GM19239 (cell line): Measurements from ENCODE around the gene WAS.
A peak's percentile ranks its signal among the peaks of the same experiment; 100 is the strongest.
"Not testable (repeated sequence)": the region's sequence is repeated elsewhere in the genome, so short reads cannot be mapped to it uniquely, and the experiment has no call there.

Source experiments
- DNase-seq: peaks from one replicate; pipeline ENCODE4 v3.0.0; 2011; ENCODE audit warnings: low spot score; ENCODE audit not compliant: insufficient read length
- FAIRE-seq: peaks from 2 replicates; lab custom pipeline; 2011; peaks lifted over from hg19 to GRCh38; lab: Jason Lieb, UNC

Gene WAS

DNA sequence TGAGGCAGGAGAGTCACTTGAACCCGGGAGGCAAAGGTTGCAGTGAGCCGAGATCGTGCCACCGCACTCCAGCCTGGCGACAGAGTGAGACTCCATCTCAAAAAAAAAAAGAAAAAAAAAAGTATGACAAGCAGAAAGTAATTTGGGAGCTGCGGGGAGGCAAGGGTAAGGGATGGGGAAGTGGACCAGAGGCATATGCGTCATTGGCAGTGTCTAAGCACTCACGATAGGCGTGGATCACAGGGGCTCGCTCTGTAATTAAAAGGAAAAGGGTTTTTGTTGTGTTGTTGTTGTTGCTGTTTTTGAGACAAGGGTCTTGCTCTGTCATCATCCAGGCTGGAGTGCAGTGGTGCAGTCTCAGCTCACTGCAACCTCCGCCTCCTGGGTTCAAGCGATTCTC lies 804 bp upstream of the WAS start:
- not testable (repeated sequence) for FAIRE-seq

DNA sequence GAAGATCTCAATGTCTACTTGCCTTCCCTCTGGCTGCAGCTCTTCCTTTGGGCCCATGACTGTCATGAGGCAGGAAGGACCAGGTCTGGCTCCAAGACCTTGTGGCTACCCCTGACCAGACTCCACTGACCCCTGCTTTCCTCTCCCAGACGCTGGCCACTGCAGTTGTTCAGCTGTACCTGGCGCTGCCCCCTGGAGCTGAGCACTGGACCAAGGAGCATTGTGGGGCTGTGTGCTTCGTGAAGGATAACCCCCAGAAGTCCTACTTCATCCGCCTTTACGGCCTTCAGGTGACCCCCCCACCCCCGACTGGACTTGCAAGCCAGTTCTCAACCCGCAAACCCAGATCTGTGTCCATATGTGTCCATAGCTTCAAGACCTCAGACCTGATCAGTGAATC lies 535 bp downstream of the WAS start:
- FAIRE-seq (peak; percentile 80), DNase-seq (no peak)

More for the DNA sequence above, 804 bp upstream of the WAS start:
- not testable (repeated sequence) for DNase-seq

DNA sequence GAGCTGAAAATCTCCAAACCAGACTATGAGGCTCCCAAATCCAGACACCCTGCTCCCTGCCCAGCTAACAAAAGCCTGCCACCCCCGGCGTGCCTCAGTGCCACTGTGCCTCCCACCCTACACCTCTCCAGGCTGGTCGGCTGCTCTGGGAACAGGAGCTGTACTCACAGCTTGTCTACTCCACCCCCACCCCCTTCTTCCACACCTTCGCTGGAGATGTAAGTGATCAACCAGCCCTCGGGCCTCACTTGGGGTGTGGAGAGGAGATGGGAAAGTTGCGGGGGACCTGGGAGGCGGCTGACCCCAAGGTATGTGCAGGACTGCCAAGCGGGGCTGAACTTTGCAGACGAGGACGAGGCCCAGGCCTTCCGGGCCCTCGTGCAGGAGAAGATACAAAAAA lies 1.8 kb downstream of the WAS start:
- no peak for DNase-seq
- no peak for FAIRE-seq

DNA sequence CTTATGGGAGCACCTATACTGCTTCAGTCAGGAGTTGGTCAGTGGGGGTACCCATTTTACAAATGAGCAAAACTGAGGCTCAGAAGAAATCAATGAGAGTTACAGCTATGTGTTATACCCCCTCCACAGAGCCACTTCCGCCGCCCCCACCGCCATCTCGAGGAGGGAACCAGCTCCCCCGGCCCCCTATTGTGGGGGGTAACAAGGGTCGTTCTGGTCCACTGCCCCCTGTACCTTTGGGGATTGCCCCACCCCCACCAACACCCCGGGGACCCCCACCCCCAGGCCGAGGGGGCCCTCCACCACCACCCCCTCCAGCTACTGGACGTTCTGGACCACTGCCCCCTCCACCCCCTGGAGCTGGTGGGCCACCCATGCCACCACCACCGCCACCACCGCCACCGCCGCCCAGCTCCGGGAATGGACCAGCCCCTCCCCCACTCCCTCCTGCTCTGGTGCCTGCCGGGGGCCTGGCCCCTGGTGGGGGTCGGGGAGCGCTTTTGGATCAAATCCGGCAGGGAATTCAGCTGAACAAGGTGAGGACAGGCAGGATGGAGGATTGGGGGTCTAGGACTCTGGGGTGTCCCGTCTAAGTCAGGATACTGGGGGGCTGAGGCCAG lies 5.0 kb downstream of the WAS start:
- FAIRE-seq (no peak), DNase-seq (no peak)

DNA sequence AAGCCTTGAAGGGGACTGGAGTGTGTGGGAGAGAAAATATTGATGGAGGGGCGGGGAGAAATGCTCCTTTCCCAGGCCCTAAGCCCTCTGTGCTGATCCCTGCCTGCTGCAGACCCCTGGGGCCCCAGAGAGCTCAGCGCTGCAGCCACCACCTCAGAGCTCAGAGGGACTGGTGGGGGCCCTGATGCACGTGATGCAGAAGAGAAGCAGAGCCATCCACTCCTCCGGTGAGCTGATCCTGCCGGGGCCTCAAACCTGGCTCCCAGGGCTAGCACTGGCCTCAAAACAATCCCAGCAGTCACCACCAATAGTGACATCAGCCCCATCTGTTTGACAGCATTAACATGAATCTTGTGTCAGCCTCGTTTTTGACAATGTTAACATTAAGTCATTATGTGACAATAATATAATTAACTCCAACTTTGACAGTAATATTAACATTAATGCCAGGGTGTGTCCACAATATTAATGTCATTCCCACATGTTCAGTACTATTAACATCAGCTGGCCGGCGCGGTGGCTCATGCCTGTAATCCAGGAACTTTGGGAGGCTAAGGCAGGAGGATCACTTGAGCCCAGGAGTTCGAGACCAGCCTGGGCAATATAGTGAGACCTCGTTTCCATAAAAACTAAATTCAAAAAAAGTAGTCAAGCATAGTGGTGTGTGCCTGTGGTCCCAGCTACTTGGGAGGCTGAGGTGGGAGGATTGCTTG lies 5.8 kb downstream of the WAS start:
- DNase-seq: no peak
- FAIRE-seq: no peak

DNA sequence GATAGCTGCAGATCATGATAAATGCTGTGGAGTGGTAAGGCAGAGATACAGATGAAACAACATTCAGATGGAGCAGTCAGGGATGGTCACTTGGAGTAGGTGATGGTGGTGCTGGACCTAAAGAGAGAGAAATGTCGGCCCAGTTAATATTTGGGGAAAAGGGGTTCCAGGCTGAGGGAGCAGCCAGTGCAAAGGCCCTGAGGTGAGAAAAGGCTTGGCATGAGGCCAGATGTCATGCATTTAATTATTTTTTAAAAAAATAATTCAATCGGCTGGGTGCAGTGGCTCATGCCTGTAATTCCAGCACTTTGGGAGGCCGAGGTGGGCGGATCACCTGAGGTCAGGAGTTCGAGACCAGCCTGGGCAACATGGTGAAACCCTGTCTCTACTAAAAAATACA lies 8.1 kb downstream of the WAS start:
- FAIRE-seq: not testable (repeated sequence)

GRCh38 chrX:48694776-48695533 lies 11.4 kb downstream of the WAS start:
- FAIRE-seq: no peak

More for the DNA sequence above, 8.1 kb downstream of the WAS start:
- not testable (repeated sequence) for DNase-seq

GRCh38 chrX:48695534-48695896 lies 11.9 kb downstream of the WAS start:
- DNase-seq (no peak), FAIRE-seq (no peak)

More at GRCh38 chrX:48694776-48695533, 11.4 kb downstream of the WAS start:
- DNase-seq: no peak

DNA sequence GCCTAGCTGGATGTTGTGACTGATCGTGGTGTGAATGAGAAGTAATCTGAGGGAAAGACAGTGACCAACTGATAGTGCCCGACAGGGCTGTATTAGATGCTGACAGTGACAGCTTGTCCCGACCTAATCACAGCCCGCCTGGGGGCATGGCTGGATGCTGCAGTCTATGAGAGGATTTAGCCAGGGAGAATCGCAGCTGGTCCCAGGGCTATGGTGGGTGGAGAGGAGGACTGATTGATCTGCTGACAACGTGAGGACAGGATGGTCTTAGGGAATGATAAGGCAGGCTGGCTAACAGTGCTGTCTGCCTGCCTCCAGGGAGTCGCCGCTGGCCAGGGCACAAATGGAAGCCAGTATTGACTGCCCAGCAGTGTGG lies 12.3 kb downstream of the WAS start:
- DNase-seq (no peak), FAIRE-seq (peak; percentile 26)

DNA sequence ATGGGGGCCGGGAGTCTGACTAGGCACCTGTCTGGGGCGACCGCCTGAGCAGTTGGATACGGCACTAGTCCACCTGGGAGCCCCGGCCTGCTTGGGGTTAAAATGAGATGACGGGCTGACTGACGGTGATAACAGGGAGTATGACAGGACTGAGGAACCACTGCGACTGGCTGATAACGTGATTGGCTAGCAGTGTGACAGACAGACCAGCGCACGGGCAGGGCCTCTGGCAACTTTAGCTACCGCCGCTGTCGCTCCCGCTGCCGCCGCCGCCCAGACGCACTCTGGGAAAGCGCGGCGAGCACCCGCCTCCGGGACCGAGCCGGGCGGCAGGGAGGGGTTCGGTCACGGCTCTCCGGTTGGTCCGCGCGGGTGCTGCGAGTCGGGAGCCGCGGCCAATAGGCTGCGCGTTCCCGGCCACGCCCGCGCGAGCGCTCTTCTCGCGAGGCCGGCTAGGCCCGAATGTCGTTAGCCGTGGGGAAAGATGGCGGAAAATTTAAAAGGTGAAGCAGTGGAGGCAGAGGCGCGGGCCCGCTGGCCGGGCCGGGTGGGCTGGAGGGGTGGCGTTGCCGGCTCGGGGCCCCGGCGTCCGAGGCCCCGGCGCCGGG lies 12.8 kb downstream of the WAS start, which contains the start of gene SUV39H1:
Gene SUV39H1, plus strand, starts transcription at position 434 of the 608 bp plus-strand sequence. Its CDS starts 51 bp downstream, at position 485.
- DNase-seq: peak; percentile 93

DNA sequence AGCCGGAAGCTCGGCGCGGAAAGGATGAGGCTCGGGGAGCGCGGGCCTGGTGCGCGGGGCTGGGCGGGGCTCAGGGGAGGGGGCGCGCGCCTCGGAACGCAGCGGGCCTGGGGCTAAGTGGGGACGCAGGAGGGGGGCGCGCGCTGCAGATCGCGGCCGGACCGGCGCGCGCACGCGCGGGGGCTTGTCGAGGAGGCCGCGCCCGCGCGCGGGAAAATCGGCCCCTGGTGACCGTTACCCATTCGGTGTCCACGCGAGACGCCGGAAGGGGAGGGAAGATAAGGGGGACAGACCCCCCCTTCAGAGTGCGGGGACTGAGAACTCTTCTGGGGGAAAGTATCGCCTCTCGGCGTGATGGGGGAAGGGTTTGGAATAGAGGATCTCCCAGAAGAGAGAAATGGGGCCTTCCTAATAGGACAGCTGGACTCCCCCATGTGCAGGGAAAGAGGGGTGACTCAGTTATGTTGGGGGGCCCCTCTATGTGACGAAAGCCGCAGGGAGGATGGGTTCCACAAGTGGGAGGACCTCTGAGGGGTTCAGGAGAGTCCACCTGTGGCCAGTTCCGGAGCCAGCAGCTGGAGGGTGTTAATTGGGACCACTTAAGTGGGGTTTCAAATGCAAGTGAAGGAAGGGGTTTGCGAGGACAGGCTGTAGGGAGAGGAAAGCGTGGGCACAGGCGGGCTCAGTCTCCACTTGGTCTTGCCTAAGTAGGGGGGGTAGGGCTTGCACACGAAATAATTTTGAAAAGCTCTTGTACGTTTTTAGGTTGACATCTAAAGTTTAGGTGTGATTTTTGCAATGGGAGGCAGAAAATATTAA lies 13.5 kb downstream of the WAS start:
- peak; percentile 90 for FAIRE-seq
- DNase-seq: peak; percentile 35

More for the DNA sequence above, 12.8 kb downstream of the WAS start, which contains the start of gene SUV39H1:
- FAIRE-seq: peak; percentile 93

DNA sequence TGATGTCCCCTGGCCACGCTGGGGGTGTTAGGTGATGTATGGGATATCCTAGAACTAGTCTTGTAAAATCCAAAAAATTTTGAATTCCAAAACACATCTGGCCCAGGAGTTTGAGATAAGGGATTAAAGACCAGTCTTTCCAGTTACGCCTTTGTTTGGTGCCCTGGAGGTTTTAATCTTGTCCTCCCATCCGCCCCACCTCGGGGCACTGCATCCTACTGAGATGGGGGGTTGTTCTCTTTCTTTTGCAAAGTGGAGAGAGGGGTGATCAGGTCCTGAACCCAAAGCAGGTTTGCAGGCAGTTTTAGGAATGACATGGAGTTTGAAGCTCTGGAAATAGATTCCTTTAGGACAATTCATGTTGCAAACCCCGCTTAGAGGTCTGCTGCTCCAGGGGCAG lies 14.7 kb downstream of the WAS start:
- no peak for FAIRE-seq

GRCh38 chrX:48700246-48700645 lies 16.6 kb downstream of the WAS start:
- FAIRE-seq: no peak
- no peak for DNase-seq

More for the DNA sequence above, 14.7 kb downstream of the WAS start:
- DNase-seq: no peak

DNA sequence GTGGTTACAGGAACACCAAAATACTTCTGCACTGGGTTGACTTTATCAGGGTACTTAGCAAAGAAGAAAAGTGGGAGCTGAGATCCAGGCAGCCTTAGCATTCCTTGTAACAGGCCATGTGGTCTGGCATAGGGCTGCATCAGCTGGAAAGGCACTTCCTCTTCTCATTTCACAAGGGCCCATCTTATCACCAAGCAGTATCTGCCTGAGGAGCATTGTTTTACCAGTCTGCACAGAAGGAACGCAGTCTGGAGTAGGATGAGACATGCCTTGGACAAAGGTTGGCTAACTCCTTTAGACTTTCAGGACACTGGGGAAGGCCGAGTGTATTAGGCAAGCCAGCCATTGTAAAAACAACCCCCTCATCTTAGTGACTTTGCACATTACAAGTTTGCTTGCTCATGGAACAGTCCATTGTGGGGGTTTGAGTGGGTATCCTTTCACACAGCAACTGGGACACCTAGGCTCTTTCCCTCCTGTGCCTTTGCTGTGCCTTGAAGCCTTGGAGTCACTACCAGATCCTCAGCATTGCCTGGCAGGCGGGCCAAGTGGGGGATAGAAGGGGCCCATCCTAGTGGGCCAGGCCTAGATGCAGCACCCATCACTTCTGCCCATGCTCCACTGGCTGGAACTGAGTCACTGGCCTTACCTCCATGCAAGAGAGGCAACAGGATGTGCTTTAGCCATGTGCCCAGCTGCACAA lies 17.5 kb downstream of the WAS start:
- DNase-seq (no peak), FAIRE-seq (no peak)

GRCh38 chrX:48702032-48702431 lies 18.4 kb downstream of the WAS start:
- DNase-seq (no peak), FAIRE-seq (no peak)

DNA sequence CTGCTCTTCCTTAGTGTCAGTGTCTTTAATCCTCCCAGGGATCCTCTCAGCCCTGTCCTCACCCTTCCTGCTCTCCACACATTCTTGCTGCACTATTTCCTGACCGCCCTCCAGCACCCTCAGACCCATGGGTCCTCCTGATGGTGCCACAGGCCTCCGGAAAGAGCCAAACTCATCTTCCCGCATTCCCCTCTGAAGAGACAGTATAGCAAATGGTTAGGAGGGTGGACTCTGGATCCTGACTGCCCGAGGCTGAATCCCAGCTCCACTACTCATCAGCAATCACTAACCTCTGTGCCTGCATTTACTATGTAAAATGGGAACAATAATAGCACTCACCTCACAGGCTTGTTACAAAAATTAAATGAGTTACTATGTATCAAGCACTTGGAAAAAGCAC lies 19.1 kb downstream of the WAS start:
- FAIRE-seq: no peak

GRCh38 chrX:48703228-48703627 lies 19.6 kb downstream of the WAS start:
- FAIRE-seq (no peak), DNase-seq (no peak)

More for the DNA sequence above, 19.1 kb downstream of the WAS start:
- no peak for DNase-seq

DNA sequence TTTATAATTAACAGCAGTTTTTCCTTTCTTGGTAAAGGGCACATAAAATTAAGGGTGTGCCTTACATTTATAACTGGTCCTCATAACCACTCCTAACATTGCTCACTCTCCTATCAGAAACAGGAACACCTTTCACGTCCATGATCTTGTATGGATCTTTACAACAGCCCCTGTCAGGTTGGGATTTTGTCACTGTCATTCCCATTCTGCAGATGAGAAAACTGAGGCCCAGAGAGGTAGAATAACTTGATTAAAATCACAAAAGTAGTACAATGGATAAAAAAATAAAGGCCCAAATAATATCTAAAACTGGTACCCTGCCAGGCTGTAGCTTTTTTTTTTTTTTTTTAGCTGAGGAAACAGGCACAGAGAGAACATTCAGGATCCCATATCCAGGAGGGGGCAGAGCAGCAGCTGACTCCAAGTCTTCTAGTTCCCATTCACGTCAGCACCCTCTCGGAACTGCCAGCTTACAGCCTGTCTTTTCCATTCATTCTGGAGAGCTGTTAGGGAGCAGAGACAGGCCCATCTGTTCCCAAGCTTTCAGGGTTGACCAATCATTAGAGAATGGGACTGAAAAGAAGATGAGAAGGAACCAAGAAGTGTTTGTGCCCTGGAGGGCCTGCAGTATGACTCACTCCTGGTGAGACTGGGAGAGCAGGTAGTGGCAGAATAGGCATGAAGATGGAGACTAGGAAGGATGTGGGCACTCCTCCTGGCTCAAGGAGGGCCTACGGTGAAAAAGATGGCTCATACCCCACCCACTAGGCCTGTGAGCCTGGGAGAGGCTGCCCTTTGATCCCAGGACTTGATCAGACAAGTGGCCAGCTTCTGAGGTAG lies 20.3 kb downstream of the WAS start:
- DNase-seq (no peak), FAIRE-seq (peak; percentile 37)
